OCI-LY3 (cell line): Measurements from ENCODE around the gene ASRGL1.

ENCODE experiments used
- EZH2phosphoT487 ChIP-seq: fragments of 200-600 bp; shearing (Covaris generic); IDR thresholded peaks from 2 replicates; pipeline ENCODE4 v1.6.1; 2018; ENCODE audit warnings: antibody characterized with exemption, mixed run types, low read depth
- TF ChIP-seq, protein P1 (sequence below): fragments of 200-600, 300-600 bp; sonication (generic); IDR thresholded peaks from 2 replicates; pipeline ENCODE4 v1.5.1; 2014; ENCODE audit warnings: antibody characterized with exemption, low read length, low read depth

DNA sequence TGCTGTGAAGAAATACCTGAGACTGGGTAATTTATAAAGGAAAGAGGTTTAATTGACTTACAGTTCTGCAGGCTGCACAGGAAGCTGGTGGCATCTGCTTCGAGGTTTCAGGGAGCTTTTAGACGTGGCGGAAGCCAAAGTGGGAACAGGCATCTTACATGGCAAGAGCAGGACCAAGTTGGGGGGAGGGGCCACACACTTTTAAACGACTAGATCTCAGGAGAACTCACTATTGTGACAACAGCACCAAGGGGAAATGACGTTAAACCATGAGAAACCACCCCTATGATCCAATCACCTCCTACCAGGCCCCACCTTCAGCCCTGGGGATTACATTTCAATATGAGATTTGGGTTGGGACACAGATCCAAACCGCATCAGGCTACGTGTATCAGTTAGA, 27.3 kb upstream of the ASRGL1 start:
- TF ChIP-seq, protein P1, sequence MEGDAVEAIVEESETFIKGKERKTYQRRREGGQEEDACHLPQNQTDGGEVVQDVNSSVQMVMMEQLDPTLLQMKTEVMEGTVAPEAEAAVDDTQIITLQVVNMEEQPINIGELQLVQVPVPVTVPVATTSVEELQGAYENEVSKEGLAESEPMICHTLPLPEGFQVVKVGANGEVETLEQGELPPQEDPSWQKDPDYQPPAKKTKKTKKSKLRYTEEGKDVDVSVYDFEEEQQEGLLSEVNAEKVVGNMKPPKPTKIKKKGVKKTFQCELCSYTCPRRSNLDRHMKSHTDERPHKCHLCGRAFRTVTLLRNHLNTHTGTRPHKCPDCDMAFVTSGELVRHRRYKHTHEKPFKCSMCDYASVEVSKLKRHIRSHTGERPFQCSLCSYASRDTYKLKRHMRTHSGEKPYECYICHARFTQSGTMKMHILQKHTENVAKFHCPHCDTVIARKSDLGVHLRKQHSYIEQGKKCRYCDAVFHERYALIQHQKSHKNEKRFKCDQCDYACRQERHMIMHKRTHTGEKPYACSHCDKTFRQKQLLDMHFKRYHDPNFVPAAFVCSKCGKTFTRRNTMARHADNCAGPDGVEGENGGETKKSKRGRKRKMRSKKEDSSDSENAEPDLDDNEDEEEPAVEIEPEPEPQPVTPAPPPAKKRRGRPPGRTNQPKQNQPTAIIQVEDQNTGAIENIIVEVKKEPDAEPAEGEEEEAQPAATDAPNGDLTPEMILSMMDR: no peak
- TF ChIP-seq EZH2phosphoT487: no peak
